Measurements from ENCODE around the gene LINGO1.

GRCh38 chr15:77633134-77633912 lies 611 bp upstream of the LINGO1 start:
- TF ChIP-seq, protein P1, sequence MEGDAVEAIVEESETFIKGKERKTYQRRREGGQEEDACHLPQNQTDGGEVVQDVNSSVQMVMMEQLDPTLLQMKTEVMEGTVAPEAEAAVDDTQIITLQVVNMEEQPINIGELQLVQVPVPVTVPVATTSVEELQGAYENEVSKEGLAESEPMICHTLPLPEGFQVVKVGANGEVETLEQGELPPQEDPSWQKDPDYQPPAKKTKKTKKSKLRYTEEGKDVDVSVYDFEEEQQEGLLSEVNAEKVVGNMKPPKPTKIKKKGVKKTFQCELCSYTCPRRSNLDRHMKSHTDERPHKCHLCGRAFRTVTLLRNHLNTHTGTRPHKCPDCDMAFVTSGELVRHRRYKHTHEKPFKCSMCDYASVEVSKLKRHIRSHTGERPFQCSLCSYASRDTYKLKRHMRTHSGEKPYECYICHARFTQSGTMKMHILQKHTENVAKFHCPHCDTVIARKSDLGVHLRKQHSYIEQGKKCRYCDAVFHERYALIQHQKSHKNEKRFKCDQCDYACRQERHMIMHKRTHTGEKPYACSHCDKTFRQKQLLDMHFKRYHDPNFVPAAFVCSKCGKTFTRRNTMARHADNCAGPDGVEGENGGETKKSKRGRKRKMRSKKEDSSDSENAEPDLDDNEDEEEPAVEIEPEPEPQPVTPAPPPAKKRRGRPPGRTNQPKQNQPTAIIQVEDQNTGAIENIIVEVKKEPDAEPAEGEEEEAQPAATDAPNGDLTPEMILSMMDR (IDR thresholded peaks at IDR 0.05): peak; percentile 97 to 99 (median 98)
- TF ChIP-seq POLR2A (IDR thresholded peaks at IDR 0.05): no peak
